K562 (cell line): ENCODE measurements around the gene DYRK1B. TPM values are rescaled to one million over a fixed set of nuclear protein-coding genes. Genes with fewer than 3 reads are reported as not detected.
"Not testable (repeated sequence)": the region's sequence is repeated elsewhere in the genome, so short reads cannot be mapped to it uniquely, and the experiment has no call there.

Experiments used
- ATAC-seq: fragments of 200-7000 bp; cut with Tn5 transposase; 3 replicates; pipeline ENCODE4 v1.9.1; 2020; ENCODE audit warnings: moderate library complexity
- BruUV-seq: library from RNA; stranded (reverse); fragments of 400-500 nt; replicated peaks from 2 replicates; lab custom pipeline; 2021; lab: Mats Ljungman, UMichigan
- CTCF ChIA-PET: fragments of 300-600 bp; formaldehyde crosslinking; extraction: SDS; loops from one replicate; lab custom pipeline; 2021; ENCODE audit warnings: low intra/inter-chr PET ratio; lab: Yijun Ruan, JAX
- POLR2A ChIA-PET: fragments of 300-600, 350-650 bp; sonication (Branson Sonifier 250); formaldehyde crosslinking; extraction: SDS; loops from one replicate; lab custom pipeline; 2021; ENCODE audit warnings: antibody characterized with exemption, inconsistent platforms; lab: Yijun Ruan, JAX
- DNase-seq, 4 experiments: peaks; one replicate each; pipeline versions ENCODE4 v3.0.0 to v3.0.0-alpha.2; 2011 to 2018; ENCODE audit warnings: low spot score in 3 of 4, mixed read lengths in 3 of 4; ENCODE audit errors: extremely low read depth in 1 of 4
- FAIRE-seq: peaks from 2 replicates; lab custom pipeline; 2011; peaks lifted over from hg19 to GRCh38; lab: Jason Lieb, UNC
- H2AFZ ChIP-seq: 2 replicates; pipeline ENCODE4 v1.6.0; 2011; ENCODE audit warnings: low read depth, low read length, control low read depth, inconsistent platforms
- H3K27ac ChIP-seq: fragments of 200-600 bp; 3 replicates; pipeline ENCODE4 v1.8.0; 2011; ENCODE audit warnings: low read depth, mild to moderate bottlenecking, control low read depth, inconsistent platforms, low read length, moderate library complexity, mixed read lengths; ENCODE audit errors: extremely low read depth
- H3K27me3 ChIP-seq, 2 experiments: fragments of 300-600 bp in 1 of 2; 2 replicates in 1 of 2; 3 replicates in 1 of 2; pipeline versions ENCODE4 v1.6.0 to v1.8.0; 2011; ENCODE audit warnings: inconsistent platforms in 2 of 2, low read length in 2 of 2, mild to moderate bottlenecking in 1 of 2, mixed read lengths in 1 of 2, moderate library complexity in 1 of 2; ENCODE audit not compliant: control insufficient read depth in 2 of 2, insufficient read depth in 2 of 2
- H3K36me3 ChIP-seq: fragments of 300-600 bp; 3 replicates; pipeline ENCODE4 v1.8.0; 2011; ENCODE audit warnings: mild to moderate bottlenecking, low read length, inconsistent platforms; ENCODE audit not compliant: control insufficient read depth, insufficient read depth
- H3K4me1 ChIP-seq, 2 experiments: fragments of 200-600 bp in 1 of 2; replicated peaks in 1 of 2; 2 replicates in 1 of 2; 3 replicates in 1 of 2; pipeline versions ENCODE4 v1.5.1 to v1.8.0; 2011; ENCODE audit warnings: inconsistent platforms in 2 of 2, low read length in 2 of 2, mild to moderate bottlenecking in 1 of 2, mixed read lengths in 1 of 2, moderate library complexity in 1 of 2; ENCODE audit not compliant: control insufficient read depth in 2 of 2, insufficient read depth in 2 of 2
- H3K4me2 ChIP-seq: 2 replicates; pipeline ENCODE4 v1.6.1; 2011; ENCODE audit warnings: low read length, control low read depth, inconsistent platforms, mixed read lengths; ENCODE audit not compliant: insufficient read depth
- H3K4me3 ChIP-seq: fragments of 200-600 bp; sonication (generic), shearing (Covaris generic); 2 replicates; pipeline ENCODE4 v1.5.1; 2016; ENCODE audit warnings: control low read depth, inconsistent platforms
- H3K79me2 ChIP-seq: fragments of 200-600 bp; 3 replicates; pipeline ENCODE4 v1.8.0; 2011; ENCODE audit warnings: low read length, inconsistent platforms; ENCODE audit not compliant: control insufficient read depth, insufficient read depth
- H3K9ac ChIP-seq, 2 experiments: 2 replicates each; pipeline versions ENCODE4 v1.6.0 to v1.6.1; 2011; ENCODE audit warnings: low read depth in 2 of 2, low read length in 2 of 2, control low read depth in 1 of 2, inconsistent platforms in 1 of 2, mild to moderate bottlenecking in 1 of 2, mixed read lengths in 1 of 2; ENCODE audit not compliant: insufficient read depth in 1 of 2
- H3K9me1 ChIP-seq: one replicate; pipeline ENCODE4 v1.6.0; 2011; ENCODE audit warnings: inconsistent platforms, mild to moderate bottlenecking, low read length, moderate library complexity; ENCODE audit not compliant: control insufficient read depth, insufficient read depth
- H3K9me3 ChIP-seq: replicated peaks from 2 replicates; pipeline ENCODE4 v1.5.1; 2011; ENCODE audit warnings: low read depth, low read length, inconsistent platforms; ENCODE audit not compliant: control insufficient read depth, insufficient read depth
- H4K20me1 ChIP-seq: replicated peaks from 2 replicates; pipeline ENCODE4 v1.6.1; 2011; ENCODE audit warnings: low read length, inconsistent platforms, mixed read lengths; ENCODE audit not compliant: control insufficient read depth, insufficient read depth
- ARHGAP35 ChIP-seq: fragments of 450-650 bp; IDR thresholded peaks from 2 replicates; pipeline ENCODE4 v1.6.1; 2018; ENCODE audit not compliant: partially characterized antibody
- BHLHE40 ChIP-seq: IDR thresholded peaks from 2 replicates; pipeline ENCODE4 v1.6.1; 2011; ENCODE audit warnings: low read length, improper control_type of control experiment
- GTF3C2 ChIP-seq: IDR thresholded peaks from 3 replicates; pipeline ENCODE4 v1.6.1; 2011; ENCODE audit warnings: borderline replicate concordance, mild to moderate bottlenecking, moderate library complexity; ENCODE audit not compliant: insufficient read length; ENCODE audit errors: extremely low read depth
- MCM5 ChIP-seq: fragments of 450-650 bp; IDR thresholded peaks from 2 replicates; pipeline ENCODE4 v1.6.1; 2016; ENCODE audit warnings: low read depth
- MCM7 ChIP-seq, 2 experiments: fragments of 450-650 bp; IDR thresholded peaks; 2 replicates each; pipeline ENCODE4 v1.6.1; 2016 to 2018
- RFX7 ChIP-seq: fragments of 250-450 bp; sonication (Bioruptor Pico); IDR thresholded peaks from 2 replicates; pipeline ENCODE4 v1.5.1; 2021; ENCODE audit warnings: mild to moderate bottlenecking
- SMARCE1 ChIP-seq: fragments of 450-650 bp; IDR thresholded peaks from 2 replicates; pipeline ENCODE4 v1.7.1; 2016; ENCODE audit warnings: mild to moderate bottlenecking
- ZBTB26 ChIP-seq: fragments of 450-650 bp; formaldehyde crosslinking; IDR thresholded peaks from 2 replicates; pipeline ENCODE4 v1.4.0; 2022; ENCODE audit warnings: missing genetic modification characterization
- ZBTB34 ChIP-seq: fragments of 250-450 bp; sonication (Bioruptor Pico); IDR thresholded peaks from 2 replicates; pipeline ENCODE4 v1.8.0; 2021; ENCODE audit warnings: mild to moderate bottlenecking, moderate library complexity
- WGBS: fragments of 100-300 bp; shearing (Covaris generic); methylation state at CpG from one replicate; pipeline ENCODE4 v1.1.6; 2016; ENCODE audit warnings: low coverage, mixed read lengths; ENCODE audit not compliant: insufficient coverage; ENCODE audit errors: missing lambda C conversion rate; 5-methylcytosine and 5-hydroxymethylcytosine counted together
- in situ Hi-C: fragments of 300-500 bp; cut with MboI; formaldehyde crosslinking; loops from 4 replicates; pipeline ENCODE4 v1.15.0; 2018; ENCODE audit warnings: inconsistent platforms, mixed read lengths
- intact Hi-C: fragments of 100-400 bp; cut with micrococcal nuclease; formaldehyde crosslinking; loops from 2 replicates; pipeline ENCODE4 v1.14.2; 2022
- polyA plus RNA-seq, 8 experiments: library from polyadenylated mRNA; depleted of rRNA in 4 of 8; stranded (reverse) in 5 of 8; unstranded in 3 of 8; fragments of >200 nt; fragmentation: Nextera tagmentation in 2 of 8; fragmentation: Illumina TruSeq in 1 of 8; extraction: Ambion mirVana in 2 of 8; extraction: Trizol in 1 of 8; gene quantifications; 2 replicates each; pipeline versions ENCODE4 v1.2.1 to v1.2.3, GENCODE V29; 2011 to 2014; ENCODE audit warnings: inconsistent platforms in 1 of 8, missing spikeins in 1 of 8
- total RNA-seq, 7 experiments: library from RNA; depleted of rRNA in 6 of 7; stranded (reverse); fragments of >200 nt in 6 of 7; fragmentation: Illumina TruSeq in 2 of 7; extraction: Trizol in 2 of 7; gene quantifications; 2 replicates each; pipeline versions ENCODE4 v1.2.1 to v1.2.3, GENCODE V29; 2011 to 2021; ENCODE audit warnings: low replicate concordance in 1 of 7

Gene DYRK1B
- total and polyA plus RNA-seq, 9 of the 15 experiments (the other 6 are each of a cell fraction or from before 2014, with no cell fraction given): 0.91 to 5.2 (median 1.5) TPM; not detected in 2

GRCh38 chr19:39878398-39878797, 44.4 kb upstream of the DYRK1B start (continued):
- TF ChIP-seq ZBTB26: 0 out of 2 replicates have a peak, but pooled peaks have one; percentile 34
- TF ChIP-seq ZBTB34 (CRISPR knock-in tag): no peak
- 0 out of 4 replicates have a peak, but pooled peaks of 1 of the 2 experiments have one; percentile 51 for TF ChIP-seq MCM7 (IDR thresholded peaks at IDR 0.05)
- peak; percentile 41 for TF ChIP-seq ARHGAP35
- no peak for TF ChIP-seq BHLHE40
- no peak for TF ChIP-seq SMARCE1
- TF ChIP-seq GTF3C2: no peak
- no peak for TF ChIP-seq RFX7 (CRISPR knock-in tag)
- TF ChIP-seq MCM5: no peak
- TF ChIP-seq, all 486 proteins: peak for 7

- H2AFZ ChIP-seq, DNase-seq, FAIRE-seq, H3K4me2 ChIP-seq, in situ Hi-C loops, POLR2A ChIA-PET, H3K27ac ChIP-seq, H3K36me3 ChIP-seq, H3K4me3 ChIP-seq, H3K9me3 ChIP-seq, BruUV-seq, CTCF ChIA-PET, H3K4me1 ChIP-seq, H3K79me2 ChIP-seq, H4K20me1 ChIP-seq, H3K9me1 ChIP-seq: not testable (repeated sequence)
- Histone ChIP-seq H3K27me3 (peaks cover 5 to 29% of the 10 kb centered on the region in 2 experiments; a peak in 3 of 5 replicates), H3K9ac (peak overlapping the region in 1 of 2 experiments; percentile 35; a peak in 1 of 4 replicates)
- 11% methylated on average over 8 of the region's 17 CpGs for WGBS
- intact Hi-C loops: loop anchor here (2.0 kb wide), 1 partner anchor 15 kb away; no protein-coding TSS in a partner anchor
- ATAC-seq: peak; percentile 16; the same call in 2 of the 3 replicates
Measured at GRCh38 chr19:39877982-39878381, 44.0 kb upstream of the DYRK1B start.

- H3K9ac ChIP-seq, H3K4me2 ChIP-seq, POLR2A ChIA-PET, H3K9me3 ChIP-seq, H3K27ac ChIP-seq, H3K9me1 ChIP-seq, H3K79me2 ChIP-seq, ATAC-seq, H2AFZ ChIP-seq, FAIRE-seq, H3K4me3 ChIP-seq, H3K36me3 ChIP-seq, DNase-seq, CTCF ChIA-PET, H3K4me1 ChIP-seq, H4K20me1 ChIP-seq, BruUV-seq, in situ Hi-C loops: not testable (repeated sequence)
- 43% methylated on average over 1 of the region's 14 CpGs for WGBS
- H3K27me3 ChIP-seq: peaks cover 6 to 34% of the 10 kb centered on the region in 2 experiments
- intact Hi-C loops: loop anchor here (2.0 kb wide), 1 partner anchor 15 kb away; no protein-coding TSS in a partner anchor
Measured at GRCh38 chr19:39877488-39877887, 43.5 kb upstream of the DYRK1B start.
